Measurements from ENCODE around the gene RHAG.

DNA sequence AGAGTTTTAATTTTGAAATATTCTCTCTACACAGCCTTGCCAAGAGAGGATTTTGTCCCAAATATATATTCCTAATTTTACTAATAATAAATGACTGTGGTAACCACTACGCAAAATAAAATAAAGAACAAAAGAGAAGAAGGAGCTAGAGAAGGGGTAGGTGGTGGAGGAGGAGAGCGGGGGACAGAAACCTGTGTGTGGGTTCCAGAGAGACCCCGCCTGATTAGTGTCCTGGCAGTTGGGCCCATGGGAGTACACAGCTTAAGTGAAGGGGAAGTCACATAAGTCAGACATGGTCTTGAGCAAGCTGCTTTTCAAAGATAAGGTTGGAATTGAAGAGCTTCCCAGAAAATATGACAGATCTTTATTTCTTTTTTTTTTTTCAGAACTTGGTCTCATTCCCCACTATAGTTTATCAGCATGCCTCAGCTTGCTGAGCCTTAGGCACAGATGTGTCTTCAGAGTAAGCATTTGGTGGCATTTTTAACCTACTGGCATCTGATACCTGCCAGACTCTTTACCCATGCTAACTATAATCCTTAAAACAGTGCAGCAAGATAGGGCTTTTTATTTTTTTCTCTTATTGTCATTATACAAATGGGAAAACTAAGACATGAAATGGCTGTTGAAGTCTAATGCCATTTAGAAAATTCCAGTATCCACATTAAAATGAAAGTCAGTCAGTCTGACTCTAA, 9.6 kb upstream of the RHAG start:
- TF ChIP-seq GFI1B (tag by site-specific recombination; IDR thresholded peaks at IDR 0.05): no peak
- no peak for TF ChIP-seq ZBTB17 (tag by site-specific recombination; IDR thresholded peaks at IDR 0.05)
- no peak for TF ChIP-seq TRIM28 (IDR thresholded peaks at IDR 0.05; ENCODE audit: borderline replicate concordance, low read length)
- no peak for TF ChIP-seq AEBP2 (tag by site-specific recombination; IDR thresholded peaks at IDR 0.05; ENCODE audit: borderline replicate concordance)
- TF ChIP-seq ZBTB11 (tag by site-specific recombination; conservative IDR thresholded peaks at IDR 0.05; ENCODE audit: low read depth): no peak
- TF ChIP-seq, protein P1, sequence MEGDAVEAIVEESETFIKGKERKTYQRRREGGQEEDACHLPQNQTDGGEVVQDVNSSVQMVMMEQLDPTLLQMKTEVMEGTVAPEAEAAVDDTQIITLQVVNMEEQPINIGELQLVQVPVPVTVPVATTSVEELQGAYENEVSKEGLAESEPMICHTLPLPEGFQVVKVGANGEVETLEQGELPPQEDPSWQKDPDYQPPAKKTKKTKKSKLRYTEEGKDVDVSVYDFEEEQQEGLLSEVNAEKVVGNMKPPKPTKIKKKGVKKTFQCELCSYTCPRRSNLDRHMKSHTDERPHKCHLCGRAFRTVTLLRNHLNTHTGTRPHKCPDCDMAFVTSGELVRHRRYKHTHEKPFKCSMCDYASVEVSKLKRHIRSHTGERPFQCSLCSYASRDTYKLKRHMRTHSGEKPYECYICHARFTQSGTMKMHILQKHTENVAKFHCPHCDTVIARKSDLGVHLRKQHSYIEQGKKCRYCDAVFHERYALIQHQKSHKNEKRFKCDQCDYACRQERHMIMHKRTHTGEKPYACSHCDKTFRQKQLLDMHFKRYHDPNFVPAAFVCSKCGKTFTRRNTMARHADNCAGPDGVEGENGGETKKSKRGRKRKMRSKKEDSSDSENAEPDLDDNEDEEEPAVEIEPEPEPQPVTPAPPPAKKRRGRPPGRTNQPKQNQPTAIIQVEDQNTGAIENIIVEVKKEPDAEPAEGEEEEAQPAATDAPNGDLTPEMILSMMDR (tag by site-specific recombination; IDR thresholded peaks at IDR 0.05): no peak
- TF ChIP-seq, protein P2, sequence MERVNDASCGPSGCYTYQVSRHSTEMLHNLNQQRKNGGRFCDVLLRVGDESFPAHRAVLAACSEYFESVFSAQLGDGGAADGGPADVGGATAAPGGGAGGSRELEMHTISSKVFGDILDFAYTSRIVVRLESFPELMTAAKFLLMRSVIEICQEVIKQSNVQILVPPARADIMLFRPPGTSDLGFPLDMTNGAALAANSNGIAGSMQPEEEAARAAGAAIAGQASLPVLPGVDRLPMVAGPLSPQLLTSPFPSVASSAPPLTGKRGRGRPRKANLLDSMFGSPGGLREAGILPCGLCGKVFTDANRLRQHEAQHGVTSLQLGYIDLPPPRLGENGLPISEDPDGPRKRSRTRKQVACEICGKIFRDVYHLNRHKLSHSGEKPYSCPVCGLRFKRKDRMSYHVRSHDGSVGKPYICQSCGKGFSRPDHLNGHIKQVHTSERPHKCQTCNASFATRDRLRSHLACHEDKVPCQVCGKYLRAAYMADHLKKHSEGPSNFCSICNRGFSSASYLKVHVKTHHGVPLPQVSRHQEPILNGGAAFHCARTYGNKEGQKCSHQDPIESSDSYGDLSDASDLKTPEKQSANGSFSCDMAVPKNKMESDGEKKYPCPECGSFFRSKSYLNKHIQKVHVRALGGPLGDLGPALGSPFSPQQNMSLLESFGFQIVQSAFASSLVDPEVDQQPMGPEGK (tag by site-specific recombination; IDR thresholded peaks at IDR 0.05): no peak
- TF ChIP-seq HIC1 (tag by site-specific recombination; IDR thresholded peaks at IDR 0.05): no peak

Measured in HEK293 (cell line).